GOT3 (cell line): Measurements from ENCODE around the gene SPINK5.

Experiments
- DNase-seq: peaks from one replicate; lab custom pipeline; 2025; ENCODE audit warnings: mixed read lengths; lab: John Stamatoyannopoulos, UW

SPINK5 gene

GRCh38 chr5:148094336-148094735, 30.6 kb downstream of the SPINK5 start:
- no peak for DNase-seq

GRCh38 chr5:148104226-148104625, 40.4 kb downstream of the SPINK5 start:
- DNase-seq, result no peak

DNA sequence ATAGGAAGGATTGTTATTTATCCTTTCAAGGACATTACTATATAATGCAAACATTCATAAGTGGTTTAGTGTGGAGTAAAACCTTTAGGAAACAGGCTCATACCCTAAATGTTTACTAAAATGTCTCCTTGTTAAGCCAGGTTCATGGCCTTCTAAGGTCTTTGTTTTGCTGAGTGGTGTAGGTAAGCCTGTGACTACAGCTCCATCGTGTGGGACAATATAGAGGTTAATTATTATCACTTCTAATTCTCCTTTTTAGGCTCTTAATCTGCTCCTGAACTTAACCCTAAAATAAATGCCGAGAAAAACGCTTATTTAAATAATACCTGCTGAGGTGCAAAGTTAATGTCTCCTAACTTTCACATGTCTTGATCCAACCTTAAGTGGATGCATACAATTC, 43.8 kb downstream of the SPINK5 start:
- DNase-seq, result no peak

DNA sequence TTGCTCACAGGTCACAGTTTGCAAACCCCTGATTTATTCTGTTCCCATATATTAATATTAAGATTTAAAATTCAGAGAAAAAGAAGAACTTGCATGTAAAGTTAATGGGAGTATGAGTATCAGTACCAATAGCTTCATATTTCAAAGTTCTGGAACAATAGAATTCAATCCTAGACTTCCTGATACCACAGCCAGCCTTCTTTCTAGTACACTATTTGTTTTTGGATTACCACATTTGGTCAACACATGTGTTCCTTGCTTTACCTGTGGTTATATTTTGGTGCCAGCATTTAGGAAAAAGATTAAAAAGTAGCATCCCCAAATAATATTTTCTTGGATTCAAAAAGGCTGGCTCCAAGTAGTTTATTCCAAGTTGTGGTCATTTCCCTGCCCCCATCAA, 49.5 kb downstream of the SPINK5 start:
- DNase-seq, result no peak

GRCh38 chr5:148120317-148120716, 56.5 kb downstream of the SPINK5 start:
- no peak for DNase-seq

DNA sequence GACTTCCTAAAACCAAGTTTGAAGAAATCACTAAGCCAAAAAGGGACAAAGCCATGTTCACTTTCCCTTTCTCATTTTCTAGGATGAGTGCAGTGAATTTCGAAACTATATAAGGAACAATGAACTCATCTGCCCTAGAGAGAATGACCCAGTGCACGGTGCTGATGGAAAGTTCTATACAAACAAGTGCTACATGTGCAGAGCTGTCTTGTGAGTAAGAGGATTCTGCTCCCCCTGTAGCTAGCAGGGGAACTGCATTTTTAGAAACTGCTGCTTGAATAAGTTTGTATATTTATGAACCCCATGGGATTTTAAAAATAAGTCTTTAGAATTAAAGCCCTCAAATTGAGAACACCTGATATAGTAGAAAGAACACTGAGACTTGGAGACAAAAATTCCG, 61.9 kb downstream of the SPINK5 start:
- DNase-seq, result no peak

GRCh38 chr5:148135091-148136048, 71.6 kb downstream of the SPINK5 start:
- DNase-seq, result no peak

DNA sequence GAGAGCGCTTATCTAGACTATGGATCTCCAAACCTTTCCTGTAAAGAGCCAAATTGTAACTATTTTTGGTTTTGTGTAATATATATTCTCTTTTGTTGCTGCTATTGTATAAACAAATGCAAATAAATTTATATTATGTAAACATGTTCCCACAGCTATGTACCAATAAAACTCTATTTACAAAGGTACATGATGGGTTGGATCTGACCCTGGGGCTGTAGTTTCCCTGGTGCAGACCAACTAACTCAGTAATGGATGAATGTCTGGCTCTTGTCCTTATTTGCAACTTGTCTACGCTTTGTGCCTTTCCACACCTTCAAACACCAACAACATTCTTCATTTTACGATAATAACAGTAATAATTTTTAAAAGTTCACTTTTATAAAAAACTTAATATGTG, 77.1 kb downstream of the SPINK5 start:
- no peak for DNase-seq

DNA sequence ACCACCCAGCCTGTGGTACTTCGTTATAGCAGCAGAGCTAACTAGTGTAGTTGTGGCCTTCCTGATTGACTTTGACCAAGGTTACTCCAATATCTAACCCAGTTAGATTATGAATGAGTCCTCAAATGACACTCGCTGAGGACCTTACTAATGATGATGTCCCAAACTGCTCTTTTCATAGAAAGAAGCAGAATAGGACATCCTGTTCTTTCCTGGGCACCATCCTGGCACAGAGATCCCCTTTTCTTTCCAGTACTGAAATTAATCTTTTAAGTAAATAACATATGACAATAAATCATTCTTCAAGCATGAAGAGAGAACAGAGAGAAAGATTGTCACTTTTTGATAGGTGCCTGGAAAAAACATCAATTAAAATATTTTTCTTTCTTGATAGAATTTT, 77.9 kb downstream of the SPINK5 start:
- no peak for DNase-seq

GRCh38 chr5:148145916-148146315, 82.1 kb downstream of the SPINK5 start:
- no peak for DNase-seq

- no peak for DNase-seq
Observed at GRCh38 chr5:148146487-148146886, 82.7 kb downstream of the SPINK5 start.

- DNase-seq, result no peak
Observed at GRCh38 chr5:148147415-148147814, 83.6 kb downstream of the SPINK5 start.

DNA sequence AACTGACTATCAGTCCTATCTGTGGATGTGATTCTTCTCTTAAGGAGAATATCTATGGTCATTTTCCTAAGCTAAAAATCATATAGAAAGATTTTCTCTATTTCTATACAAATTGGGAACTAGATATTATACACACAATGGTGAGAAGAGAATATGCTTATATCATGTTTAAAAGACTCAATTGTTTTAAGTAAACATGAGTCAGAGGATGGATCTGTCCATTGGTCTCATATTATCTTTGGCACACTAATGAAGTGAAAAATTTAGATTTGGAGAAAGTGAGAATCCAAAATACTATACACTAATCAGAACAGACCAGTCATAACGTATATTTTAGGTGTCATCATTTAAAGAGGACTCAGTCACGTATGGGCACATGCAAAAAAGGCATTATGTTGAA, 88.1 kb downstream of the SPINK5 start:
- no peak for DNase-seq

DNA sequence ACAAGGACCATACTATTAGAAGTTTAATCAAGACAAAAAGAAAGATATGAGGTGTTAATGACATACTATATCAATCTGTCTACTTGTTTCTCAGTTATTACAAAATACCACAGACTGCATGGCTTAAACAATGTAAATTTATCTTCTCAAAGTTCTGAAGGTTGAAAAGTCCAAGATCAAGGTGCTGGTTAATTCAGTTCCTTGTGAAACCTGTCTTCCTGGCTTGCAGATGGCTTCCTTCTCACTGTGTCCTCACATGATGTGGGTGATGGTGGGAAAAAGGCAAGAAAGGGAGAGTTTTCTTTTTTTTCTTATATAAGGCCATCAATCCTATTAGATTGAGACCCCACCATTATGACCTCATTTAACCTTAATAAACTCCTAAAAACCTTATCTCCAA, 89.0 kb downstream of the SPINK5 start:
- DNase-seq, result no peak

GRCh38 chr5:148156609-148157008, 92.8 kb downstream of the SPINK5 start:
- DNase-seq, result no peak

DNA sequence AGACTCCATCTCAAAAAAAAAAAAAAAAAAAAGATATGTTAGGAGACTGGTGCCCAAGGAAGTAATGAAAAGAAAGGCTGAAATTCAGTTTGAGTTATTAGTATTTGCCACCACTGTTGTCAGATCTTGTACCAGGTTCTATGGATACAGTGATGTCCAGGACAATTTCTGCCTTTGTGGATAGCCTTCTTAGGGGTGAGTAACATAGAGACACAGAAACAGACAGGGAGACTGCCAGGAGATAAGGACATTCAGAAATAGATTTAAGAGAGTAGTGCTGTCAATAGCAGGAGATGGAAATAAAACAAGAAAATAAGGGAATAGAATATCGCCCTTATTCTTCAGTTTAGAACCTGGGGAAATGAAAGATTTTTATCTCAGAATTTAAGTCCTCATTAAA, 98.3 kb downstream of the SPINK5 start:
- no peak for DNase-seq

DNA sequence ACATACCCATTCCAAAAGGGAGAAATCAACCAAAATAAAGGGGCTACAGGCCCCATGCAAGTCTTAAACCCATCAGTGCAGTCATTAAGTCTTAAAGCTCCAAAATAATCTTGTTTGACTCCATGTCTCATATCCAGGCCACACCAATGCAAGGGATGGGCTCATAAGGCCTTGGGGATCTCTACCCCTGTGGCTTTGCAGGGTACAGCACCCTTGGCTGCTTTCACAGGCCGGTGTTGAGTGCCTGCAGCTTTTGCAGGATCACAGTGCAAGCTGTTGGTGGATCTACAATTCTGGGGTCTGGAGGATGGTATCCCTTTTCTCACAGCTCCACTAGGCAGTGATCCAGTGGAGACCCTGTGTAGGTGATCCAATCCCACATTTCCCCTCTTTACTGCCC, 99.6 kb downstream of the SPINK5 start:
- DNase-seq, result no peak

GRCh38 chr5:148166550-148167283, 102.9 kb downstream of the SPINK5 start:
- no peak for DNase-seq

GRCh38 chr5:148168246-148168645, 104.5 kb downstream of the SPINK5 start, which contains the start of gene SPINK14:
Gene SPINK14 (plus strand): TSS chr5:148168546. CDS start chr5:148169733, 1,187 bp downstream.
- no peak for DNase-seq

- no peak for DNase-seq
Observed at GRCh38 chr5:148172377-148172776, 108.6 kb downstream of the SPINK5 start.

DNA sequence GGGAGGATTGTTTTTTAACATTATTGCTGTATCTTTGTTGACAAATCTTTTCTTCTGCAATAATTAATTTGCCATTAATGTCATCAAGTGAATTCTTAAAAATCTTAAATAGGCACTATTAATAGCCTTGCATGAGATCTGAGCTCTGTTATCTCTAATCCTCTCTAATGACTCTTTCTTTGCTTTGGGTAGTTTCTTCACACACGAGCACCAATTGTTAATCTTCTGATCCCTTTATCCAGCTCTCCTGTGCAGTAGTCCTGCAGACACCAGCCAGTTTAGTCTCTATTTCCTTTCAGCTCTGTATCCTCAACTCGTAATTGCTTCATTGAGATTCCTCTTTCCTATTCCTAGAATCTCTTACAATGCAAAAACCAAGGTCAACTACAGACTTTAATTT, 112.7 kb downstream of the SPINK5 start:
- no peak for DNase-seq

- DNase-seq, result no peak
Observed at GRCh38 chr5:148177207-148177606, 113.4 kb downstream of the SPINK5 start.

DNA sequence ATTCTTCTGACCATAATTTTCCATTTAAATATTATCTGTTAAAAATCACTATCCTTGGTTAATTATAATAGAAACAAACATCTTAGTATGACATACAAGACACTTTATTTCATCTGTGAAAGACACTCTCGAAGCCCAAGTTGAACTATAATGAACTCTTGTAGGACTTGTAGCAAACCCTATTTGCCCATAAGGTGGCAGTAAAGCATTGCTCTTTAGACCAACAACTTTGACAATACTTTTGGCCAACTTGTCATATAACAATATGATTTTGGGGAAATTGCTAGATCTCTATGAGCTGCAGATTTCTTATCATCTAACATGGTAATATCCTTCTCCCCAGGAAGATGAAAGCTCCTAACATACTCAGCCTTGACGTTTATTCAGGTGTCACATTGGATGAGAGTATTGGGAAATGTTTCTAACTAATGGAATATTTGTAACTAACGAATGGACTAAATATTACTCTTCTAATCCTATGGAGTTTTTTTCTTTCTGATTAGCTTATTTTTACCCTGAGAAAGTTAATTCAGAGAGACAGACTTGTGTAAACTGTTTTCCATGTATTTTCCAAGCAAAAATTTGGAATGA, 115.5 kb downstream of the SPINK5 start:
- no peak for DNase-seq
